ENCODE data around the gene ABCD3. TPM values are rescaled to one million over a fixed set of nuclear protein-coding genes. Genes with fewer than 3 reads are reported as not detected.
"Not testable (repeated sequence)": the region's sequence is repeated elsewhere in the genome, so short reads cannot be mapped to it uniquely, and the experiment has no call there.

The ABCD3 gene
- total and polyA plus RNA-seq, 2 of the 8 experiments (the other 6 are each of a cell fraction or from before 2014, with no cell fraction given): 6.6 to 29.4 TPM

- H3K36me3 ChIP-seq (ENCODE audit: control insufficient read depth in 2 of 4, insufficient read depth in 4 of 4, low read length in 3 of 4); H2BK12ac ChIP-seq (ENCODE audit: low read depth, low read length); H3K27ac ChIP-seq (ENCODE audit: low read depth, low read length); H3K4me2 ChIP-seq (ENCODE audit: insufficient read depth in 1 of 2, low read depth in 2 of 2, low read length in 2 of 2); H3K79me2 ChIP-seq (ENCODE audit: control insufficient read depth in 1 of 2, insufficient read depth in 2 of 2, low read length in 2 of 2); H3K4me3 ChIP-seq (ENCODE audit: extremely low read depth in 1 of 4, insufficient read depth in 2 of 4, low read depth in 3 of 4, low read length in 4 of 4); H3K79me1 ChIP-seq (ENCODE audit: low read depth, low read length); H2BK120ac ChIP-seq (replicated peaks; ENCODE audit: low read depth, low read length); H3K4me1 ChIP-seq (replicated peaks in 1 of 4; ENCODE audit: control insufficient read depth in 3 of 4, insufficient read depth in 4 of 4, low read length in 3 of 4); H3K23me2 ChIP-seq (ENCODE audit: low read depth, low read length); H4K91ac ChIP-seq (replicated peaks; ENCODE audit: insufficient read length, low read length); H3K14ac ChIP-seq (ENCODE audit: insufficient read length); H3K23ac ChIP-seq (ENCODE audit: insufficient read length); DNase-seq (ENCODE audit: low read depth in 1 of 2, low spot score in 2 of 2); H3K18ac ChIP-seq (ENCODE audit: extremely low read depth, low read length); H3K27me3 ChIP-seq (replicated peaks in 1 of 4; ENCODE audit: control insufficient read depth in 3 of 4, extremely low read depth in 1 of 4, insufficient read depth in 3 of 4, low read length in 3 of 4); H3K4ac ChIP-seq (replicated peaks; ENCODE audit: insufficient read length, low read depth, low read length); H2AK5ac ChIP-seq (ENCODE audit: low read depth, low read length); POLR2A ChIA-PET (ENCODE audit: partially characterized antibody); H2BK15ac ChIP-seq (ENCODE audit: low read length); FAIRE-seq; H2AFZ ChIP-seq (ENCODE audit: low read length); H3K9ac ChIP-seq (replicated peaks in 1 of 4; ENCODE audit: extremely low read depth in 1 of 4, low read depth in 3 of 4, low read length in 3 of 4); H3K9me3 ChIP-seq (ENCODE audit: insufficient read depth in 2 of 2, low read depth in 1 of 2, low read length in 1 of 2); H2BK20ac ChIP-seq (ENCODE audit: low read length); H4K20me1 ChIP-seq (replicated peaks in 1 of 2; ENCODE audit: control insufficient read depth in 1 of 2, insufficient read depth in 2 of 2, low read length in 2 of 2); H3K56ac ChIP-seq (replicated peaks; ENCODE audit: insufficient read length, low read depth, low read length); H4K5ac ChIP-seq (ENCODE audit: insufficient read length, low read depth, low read length); H2BK5ac ChIP-seq (ENCODE audit: low read depth, low read length); H4K8ac ChIP-seq (ENCODE audit: extremely low read depth, insufficient read depth, low read length): not testable (repeated sequence)
- WGBS, 2 experiments (ENCODE audit: extremely low coverage in 1 of 2, insufficient coverage in 1 of 2, insufficient read length in 1 of 2, insufficient replicate concordance in 2 of 2, low coverage in 1 of 2, low lambda C conversion rate in 2 of 2, missing lambda C conversion rate in 1 of 2): 87% methylated on average over 7 of the region's 7 CpGs; no CpG with 5 or more reads in 1 of the 2 experiments
- CTCF ChIA-PET (ENCODE audit: partially characterized antibody): interaction anchor here (1.0 to 2.4 kb wide), 8 partner anchors 12 to 350 kb away, joined by 3 to 12 read pairs (median 3); no protein-coding TSS in a partner anchor
These were observed 42.5 kb upstream of the ABCD3 start for GRCh38 chr1:94375666-94376065.

- H3K18ac ChIP-seq (ENCODE audit: extremely low read depth, low read length); H3K23ac ChIP-seq (ENCODE audit: insufficient read length); H4K20me1 ChIP-seq (replicated peaks in 1 of 2; ENCODE audit: control insufficient read depth in 1 of 2, insufficient read depth in 2 of 2, low read length in 2 of 2); H3K9ac ChIP-seq (replicated peaks in 1 of 4; ENCODE audit: extremely low read depth in 1 of 4, low read depth in 3 of 4, low read length in 3 of 4); H3K36me3 ChIP-seq (ENCODE audit: control insufficient read depth in 2 of 4, insufficient read depth in 4 of 4, low read length in 3 of 4); H4K8ac ChIP-seq (ENCODE audit: extremely low read depth, insufficient read depth, low read length); H2BK5ac ChIP-seq (ENCODE audit: low read depth, low read length); H3K4me3 ChIP-seq (ENCODE audit: extremely low read depth in 1 of 4, insufficient read depth in 2 of 4, low read depth in 3 of 4, low read length in 4 of 4); H2AFZ ChIP-seq (ENCODE audit: low read length); H3K4me2 ChIP-seq (ENCODE audit: insufficient read depth in 1 of 2, low read depth in 2 of 2, low read length in 2 of 2); H3K27ac ChIP-seq (ENCODE audit: low read depth, low read length); H3K23me2 ChIP-seq (ENCODE audit: low read depth, low read length); H3K4me1 ChIP-seq (replicated peaks in 1 of 4; ENCODE audit: control insufficient read depth in 3 of 4, insufficient read depth in 4 of 4, low read length in 3 of 4); DNase-seq (ENCODE audit: low read depth in 1 of 2, low spot score in 2 of 2); H3K14ac ChIP-seq (ENCODE audit: insufficient read length); H2BK12ac ChIP-seq (ENCODE audit: low read depth, low read length); H3K79me2 ChIP-seq (ENCODE audit: control insufficient read depth in 1 of 2, insufficient read depth in 2 of 2, low read length in 2 of 2); H4K91ac ChIP-seq (replicated peaks; ENCODE audit: insufficient read length, low read length); POLR2A ChIA-PET (ENCODE audit: partially characterized antibody); H2AK5ac ChIP-seq (ENCODE audit: low read depth, low read length); FAIRE-seq; H4K5ac ChIP-seq (ENCODE audit: insufficient read length, low read depth, low read length); H3K9me3 ChIP-seq (ENCODE audit: insufficient read depth in 2 of 2, low read depth in 1 of 2, low read length in 1 of 2); H3K4ac ChIP-seq (replicated peaks; ENCODE audit: insufficient read length, low read depth, low read length); H3K27me3 ChIP-seq (replicated peaks in 1 of 4; ENCODE audit: control insufficient read depth in 3 of 4, extremely low read depth in 1 of 4, insufficient read depth in 3 of 4, low read length in 3 of 4); H3K79me1 ChIP-seq (ENCODE audit: low read depth, low read length); H3K56ac ChIP-seq (replicated peaks; ENCODE audit: insufficient read length, low read depth, low read length); H2BK20ac ChIP-seq (ENCODE audit: low read length); H2BK15ac ChIP-seq (ENCODE audit: low read length); H2BK120ac ChIP-seq (replicated peaks; ENCODE audit: low read depth, low read length): not testable (repeated sequence)
- 96% methylated on average over 2 of the region's 2 CpGs; no CpG with 5 or more reads in 1 of the 2 experiments for WGBS, 2 experiments (ENCODE audit: extremely low coverage in 1 of 2, insufficient coverage in 1 of 2, insufficient read length in 1 of 2, insufficient replicate concordance in 2 of 2, low coverage in 1 of 2, low lambda C conversion rate in 2 of 2, missing lambda C conversion rate in 1 of 2)
- CTCF ChIA-PET (ENCODE audit: partially characterized antibody): interaction anchor here (0.6 to 2.3 kb wide), 5 partner anchors 8 to 402 kb away, joined by 3 to 10 read pairs (median 3); no protein-coding TSS in a partner anchor
These were observed 39.7 kb upstream of the ABCD3 start for GRCh38 chr1:94378493-94378892.
